ENCODE measurements around the gene SYNE3.

- TF ChIP-seq CTCF (IDR thresholded peaks at IDR 0.05; ENCODE audit: poor library complexity) (no peak), EZH2phosphoT487 (IDR thresholded peaks at IDR 0.05; ENCODE audit: low read depth, severe bottlenecking, unreplicated experiment) (no peak)
Observed at GRCh38 chr14:95484296-95484695, 32.2 kb downstream of the SYNE3 start.

Data from hepatocyte (in vitro differentiated cells).